Stimulated activated CD4-positive, alpha-beta T cell treated with anti-CD3 and anti-CD28 coated beads, Interleukin-4, amount 100 ng/mL, for 4 hours (primary cell): ENCODE measurements around the gene LRBA.
"Not testable (repeated sequence)": the region's sequence is repeated elsewhere in the genome, so short reads cannot be mapped to it uniquely, and the experiment has no call there.

Source experiments
- DNase-seq, 2 experiments: peaks; one replicate each; pipeline ENCODE4 v3.0.0-alpha.2; 2020

LRBA gene

GRCh38 chr4:150974252-150974640 lies 40.8 kb downstream of the LRBA start:
- DNase-seq = no peak

GRCh38 chr4:150973626-150974251 lies 41.3 kb downstream of the LRBA start:
- DNase-seq = no peak

GRCh38 chr4:150972592-150972991 lies 42.5 kb downstream of the LRBA start:
- no peak for DNase-seq

- DNase-seq = no peak
These were observed 43.2 kb downstream of the LRBA start for GRCh38 chr4:150971901-150972300.

- DNase-seq = no peak
These were observed 44.4 kb downstream of the LRBA start for GRCh38 chr4:150970685-150971151.

- no peak for DNase-seq
These were observed 50.3 kb downstream of the LRBA start for GRCh38 chr4:150964754-150965153.

- DNase-seq = not testable (repeated sequence)
These were observed 51.3 kb downstream of the LRBA start for GRCh38 chr4:150963602-150964345.

- no peak for DNase-seq
These were observed 52.8 kb downstream of the LRBA start for GRCh38 chr4:150962245-150962644.

GRCh38 chr4:150961566-150961965 lies 53.5 kb downstream of the LRBA start:
- DNase-seq = no peak

GRCh38 chr4:150960818-150961217 lies 54.3 kb downstream of the LRBA start:
- peak; percentile 26 to 34 for DNase-seq

- no peak for DNase-seq
These were observed 55.0 kb downstream of the LRBA start for GRCh38 chr4:150960079-150960478.

GRCh38 chr4:150957981-150958380 lies 57.1 kb downstream of the LRBA start:
- not testable (repeated sequence) for DNase-seq

GRCh38 chr4:150957095-150957494 lies 58.0 kb downstream of the LRBA start:
- DNase-seq = peak in 1 of 2 experiments; percentile 5

GRCh38 chr4:150953916-150954315 lies 61.2 kb downstream of the LRBA start:
- DNase-seq = not testable (repeated sequence)

- no peak for DNase-seq
These were observed 62.8 kb downstream of the LRBA start for GRCh38 chr4:150952167-150952845.

GRCh38 chr4:150950657-150951288 lies 64.3 kb downstream of the LRBA start:
- DNase-seq = no peak

GRCh38 chr4:150949943-150950342 lies 65.1 kb downstream of the LRBA start:
- no peak for DNase-seq

- no peak for DNase-seq
These were observed 65.7 kb downstream of the LRBA start for GRCh38 chr4:150949342-150949741.

- no peak for DNase-seq
These were observed 66.4 kb downstream of the LRBA start for GRCh38 chr4:150948710-150949109.

- no peak for DNase-seq
These were observed 67.0 kb downstream of the LRBA start for GRCh38 chr4:150948074-150948473.

GRCh38 chr4:150944660-150945059 lies 70.4 kb downstream of the LRBA start:
- no peak for DNase-seq

- no peak for DNase-seq
These were observed 71.3 kb downstream of the LRBA start for GRCh38 chr4:150943818-150944217.

- DNase-seq = no peak
These were observed 72.0 kb downstream of the LRBA start for GRCh38 chr4:150943126-150943525.
